Peyer's patch (tissue), 4 donors: ENCODE measurements around the gene NAA16.

Experiments used
- POLR2A ChIP-seq, 2 donors: fragments of 450-650 bp; IDR thresholded peaks; one replicate each; pipeline ENCODE4 v1.5.1; 2017; ENCODE audit warnings: antibody characterized with exemption in 2 of 2, mild to moderate bottlenecking in 2 of 2, moderate library complexity in 2 of 2
- TF ChIP-seq, protein P1 (sequence below), 6 experiments: fragments of 450-650 bp in 4 of 6; fragments of 200-600 bp in 2 of 6; sonication (generic) in 1 of 6; IDR thresholded peaks; one replicate each; pipeline ENCODE4 v1.5.1; 2017 to 2019; ENCODE audit warnings: antibody characterized with exemption in 6 of 6, mild to moderate bottlenecking in 3 of 6, moderate library complexity in 1 of 6

GRCh38 chr13:41284512-41285288 lies 26.4 kb upstream of the NAA16 start:
- no peak for TF ChIP-seq POLR2A (IDR thresholded peaks at IDR 0.05)
- TF ChIP-seq, protein P1, sequence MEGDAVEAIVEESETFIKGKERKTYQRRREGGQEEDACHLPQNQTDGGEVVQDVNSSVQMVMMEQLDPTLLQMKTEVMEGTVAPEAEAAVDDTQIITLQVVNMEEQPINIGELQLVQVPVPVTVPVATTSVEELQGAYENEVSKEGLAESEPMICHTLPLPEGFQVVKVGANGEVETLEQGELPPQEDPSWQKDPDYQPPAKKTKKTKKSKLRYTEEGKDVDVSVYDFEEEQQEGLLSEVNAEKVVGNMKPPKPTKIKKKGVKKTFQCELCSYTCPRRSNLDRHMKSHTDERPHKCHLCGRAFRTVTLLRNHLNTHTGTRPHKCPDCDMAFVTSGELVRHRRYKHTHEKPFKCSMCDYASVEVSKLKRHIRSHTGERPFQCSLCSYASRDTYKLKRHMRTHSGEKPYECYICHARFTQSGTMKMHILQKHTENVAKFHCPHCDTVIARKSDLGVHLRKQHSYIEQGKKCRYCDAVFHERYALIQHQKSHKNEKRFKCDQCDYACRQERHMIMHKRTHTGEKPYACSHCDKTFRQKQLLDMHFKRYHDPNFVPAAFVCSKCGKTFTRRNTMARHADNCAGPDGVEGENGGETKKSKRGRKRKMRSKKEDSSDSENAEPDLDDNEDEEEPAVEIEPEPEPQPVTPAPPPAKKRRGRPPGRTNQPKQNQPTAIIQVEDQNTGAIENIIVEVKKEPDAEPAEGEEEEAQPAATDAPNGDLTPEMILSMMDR (IDR thresholded peaks at IDR 0.05), result no peak
